GM12864 (cell line): ENCODE measurements around the gene MC2R.

ENCODE experiments used
- DNase-seq: peaks from one replicate; pipeline ENCODE4 v3.0.0-alpha.2; 2011; ENCODE audit warnings: low read depth
- H3K4me3 ChIP-seq: 2 replicates; pipeline ENCODE4 v1.5.1; 2011; ENCODE audit warnings: mild to moderate bottlenecking, low read depth, low read length, control low read depth
- CTCF ChIP-seq: IDR thresholded peaks from 2 replicates; pipeline ENCODE4 v1.5.1; 2011; ENCODE audit warnings: low read depth, mild to moderate bottlenecking, moderate library complexity, low read length, control low read depth, inconsistent platforms; ENCODE audit errors: missing control alignments

The MC2R gene

GRCh38 chr18:13888191-13888716, 27.1 kb downstream of the MC2R start:
- no peak for DNase-seq
- no peak overlapping the region for H3K4me3 ChIP-seq
- TF ChIP-seq CTCF = no peak

DNA sequence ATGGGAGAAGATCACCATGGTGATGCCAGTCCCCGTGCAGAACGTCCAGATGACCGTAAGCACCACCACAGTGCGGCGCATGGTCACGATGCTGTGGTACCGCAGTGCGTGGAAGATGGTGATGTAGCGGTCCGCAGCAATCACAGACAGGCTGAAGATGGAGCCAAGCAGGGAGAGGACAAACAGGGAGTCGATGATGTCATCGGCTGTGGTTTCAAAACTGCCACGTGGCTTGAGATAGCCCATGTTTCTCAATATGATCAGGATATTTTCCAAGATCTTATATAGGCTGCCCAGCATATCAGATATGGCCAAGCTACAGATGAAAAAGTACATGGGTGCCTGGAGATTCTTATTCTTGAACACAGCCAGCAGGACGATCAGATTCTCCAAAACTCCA, 30.3 kb downstream of the MC2R start:
- H3K4me3 ChIP-seq = no peak overlapping the region
- no peak for DNase-seq
- no peak for TF ChIP-seq CTCF

- H3K4me3 ChIP-seq = no peak overlapping the region
- DNase-seq = no peak
- no peak for TF ChIP-seq CTCF
Measured at GRCh38 chr18:13879937-13880336, 35.4 kb downstream of the MC2R start.

- DNase-seq = no peak
Measured at GRCh38 chr18:13879492-13879891, 35.8 kb downstream of the MC2R start.

GRCh38 chr18:13878857-13879256, 36.5 kb downstream of the MC2R start:
- H3K4me3 ChIP-seq = no peak overlapping the region
- DNase-seq = no peak
- no peak for TF ChIP-seq CTCF

More at GRCh38 chr18:13879492-13879891, 35.8 kb downstream of the MC2R start:
- no peak for TF ChIP-seq CTCF
- H3K4me3 ChIP-seq = no peak overlapping the region

DNA sequence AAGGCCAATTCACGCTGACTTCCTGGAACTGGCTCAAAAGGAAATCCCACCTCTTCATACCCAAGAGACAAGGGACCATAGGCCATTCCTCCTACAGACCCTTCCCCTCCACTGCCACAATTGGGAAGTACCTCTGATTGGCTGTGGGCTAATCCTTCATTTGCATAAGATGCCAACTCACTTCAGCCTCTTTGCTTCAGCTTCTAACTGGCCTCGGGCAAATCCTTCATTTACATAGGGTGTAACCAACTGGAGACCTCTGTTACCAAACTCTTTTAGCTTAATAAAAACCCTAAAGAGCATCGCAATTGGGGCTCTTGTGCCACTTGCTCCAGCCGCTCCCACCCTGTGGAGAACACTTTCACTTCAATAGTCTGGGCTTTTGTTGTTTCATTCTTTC, 38.2 kb downstream of the MC2R start:
- no peak for TF ChIP-seq CTCF
- no peak overlapping the region for H3K4me3 ChIP-seq
- no peak for DNase-seq

GRCh38 chr18:13874558-13874957, 40.8 kb downstream of the MC2R start:
- no peak for TF ChIP-seq CTCF
- no peak for DNase-seq
- no peak overlapping the region for H3K4me3 ChIP-seq
